HG03280 (cell line): ENCODE results near the gene KPNA5.
A peak's percentile ranks its signal among the peaks of the same experiment; 100 is the strongest.

Experiments
- ATAC-seq: cut with Tn5 transposase; IDR thresholded peaks from one replicate; pipeline ENCODE4 v1.9.1; 2021; ENCODE audit warnings: mild to moderate bottlenecking, moderate library complexity; ENCODE audit not compliant: unreplicated experiment

KPNA5 gene

GRCh38 chr6:116779573-116780164 lies 98.7 kb downstream of the KPNA5 start:
- ATAC-seq, result peak; percentile 54

GRCh38 chr6:116783852-116784251 lies 102.8 kb downstream of the KPNA5 start:
- ATAC-seq, result no peak
